ENCODE data around the gene IMPDH1. TPM values are rescaled to one million over a fixed set of nuclear protein-coding genes. Genes with fewer than 3 reads are reported as not detected.

IMPDH1 gene
- total RNA-seq, 1 experiment from 2014 or later: 114 TPM

DNA sequence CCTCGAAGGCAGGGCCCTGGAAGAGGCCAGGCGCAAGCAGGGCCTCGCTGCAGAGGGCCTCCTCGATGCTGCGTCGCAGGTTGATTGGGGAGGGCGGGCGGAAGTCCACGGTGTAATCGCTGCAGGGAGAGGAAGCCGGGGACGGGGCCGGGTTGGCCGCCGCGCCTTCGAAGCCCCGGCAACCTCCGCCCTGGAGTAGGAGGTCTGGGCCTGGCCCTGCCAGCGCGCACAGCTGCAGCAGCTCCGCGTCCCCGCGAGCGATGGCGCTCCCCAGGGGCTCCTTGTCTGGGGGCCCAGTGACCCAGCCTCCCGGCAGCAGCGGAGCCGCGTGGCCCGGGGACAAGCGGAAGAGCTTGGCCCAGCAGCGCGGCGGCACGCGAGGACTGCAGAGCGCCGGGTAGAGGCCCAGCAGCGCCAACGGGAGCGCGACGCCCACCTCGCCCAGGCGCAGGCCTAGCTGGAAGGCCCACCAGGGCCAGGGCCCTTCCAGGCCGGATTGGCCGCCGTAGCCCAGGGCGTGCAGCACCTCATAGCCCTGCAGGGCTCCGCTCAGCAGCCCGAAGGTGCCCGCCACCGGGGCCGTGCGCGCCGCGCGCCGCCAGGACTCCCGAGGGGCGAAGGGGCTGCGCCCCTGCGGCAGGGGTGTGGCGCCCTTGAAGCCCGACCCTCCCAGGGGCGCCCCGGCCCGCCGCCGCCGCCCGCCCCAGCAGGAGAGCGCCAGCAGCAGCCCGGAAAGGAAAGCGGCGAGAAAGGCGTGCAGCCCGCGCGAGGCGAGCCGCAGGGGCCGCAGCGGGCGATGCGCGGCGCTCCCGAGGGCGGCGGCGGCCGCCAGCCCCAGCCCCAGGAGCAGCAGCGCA, 58.3 kb downstream of the IMPDH1 start:
- Histone ChIP-seq H3K27ac (ENCODE audit: low read length) (no peak overlapping the region), H3K27me3 (ENCODE audit: control insufficient read depth, insufficient read depth, low read length) (no peaks in the 10 kb centered on the region), H3K36me3 (ENCODE audit: control insufficient read depth, insufficient read depth, low read length) (no peaks in the 10 kb centered on the region), H3K4me3 (ENCODE audit: low read depth in 2 of 2, low read length in 2 of 2) (no peak overlapping the region), H3K4me1 (ENCODE audit: control insufficient read depth, insufficient read depth, low read length) (no peaks in the 10 kb centered on the region), H3K9me3 (ENCODE audit: control insufficient read depth, insufficient read depth, low read depth, low read length) (no peaks in the 10 kb centered on the region)
- ATAC-seq (no peak), DNase-seq (ENCODE audit: low read depth, low spot score) (no peak)
- BruUV-seq (replicated peaks): no TSS peak
- in situ Hi-C loops (cut with HindIII; ENCODE audit: low pct_unique_long_range_greater_than_20kb, low sequenced_read_pairs) (no loop called here), intact Hi-C loops (cut with micrococcal nuclease; ENCODE audit: unreplicated experiment) (no loop called here)
- POLR2A ChIA-PET: no interaction called here
- CTCF ChIA-PET: no interaction called here
- TF ChIP-seq SIN3A (IDR thresholded peaks at IDR 0.05; ENCODE audit: borderline replicate concordance, insufficient read depth, low read depth, low read length) (no peak), TCF7L2 (IDR thresholded peaks at IDR 0.05; ENCODE audit: low read depth, low read length) (no peak), POLR2AphosphoS5 (IDR thresholded peaks at IDR 0.05; ENCODE audit: low read depth, low read length) (no peak)
- TF ChIP-seq, protein P1, sequence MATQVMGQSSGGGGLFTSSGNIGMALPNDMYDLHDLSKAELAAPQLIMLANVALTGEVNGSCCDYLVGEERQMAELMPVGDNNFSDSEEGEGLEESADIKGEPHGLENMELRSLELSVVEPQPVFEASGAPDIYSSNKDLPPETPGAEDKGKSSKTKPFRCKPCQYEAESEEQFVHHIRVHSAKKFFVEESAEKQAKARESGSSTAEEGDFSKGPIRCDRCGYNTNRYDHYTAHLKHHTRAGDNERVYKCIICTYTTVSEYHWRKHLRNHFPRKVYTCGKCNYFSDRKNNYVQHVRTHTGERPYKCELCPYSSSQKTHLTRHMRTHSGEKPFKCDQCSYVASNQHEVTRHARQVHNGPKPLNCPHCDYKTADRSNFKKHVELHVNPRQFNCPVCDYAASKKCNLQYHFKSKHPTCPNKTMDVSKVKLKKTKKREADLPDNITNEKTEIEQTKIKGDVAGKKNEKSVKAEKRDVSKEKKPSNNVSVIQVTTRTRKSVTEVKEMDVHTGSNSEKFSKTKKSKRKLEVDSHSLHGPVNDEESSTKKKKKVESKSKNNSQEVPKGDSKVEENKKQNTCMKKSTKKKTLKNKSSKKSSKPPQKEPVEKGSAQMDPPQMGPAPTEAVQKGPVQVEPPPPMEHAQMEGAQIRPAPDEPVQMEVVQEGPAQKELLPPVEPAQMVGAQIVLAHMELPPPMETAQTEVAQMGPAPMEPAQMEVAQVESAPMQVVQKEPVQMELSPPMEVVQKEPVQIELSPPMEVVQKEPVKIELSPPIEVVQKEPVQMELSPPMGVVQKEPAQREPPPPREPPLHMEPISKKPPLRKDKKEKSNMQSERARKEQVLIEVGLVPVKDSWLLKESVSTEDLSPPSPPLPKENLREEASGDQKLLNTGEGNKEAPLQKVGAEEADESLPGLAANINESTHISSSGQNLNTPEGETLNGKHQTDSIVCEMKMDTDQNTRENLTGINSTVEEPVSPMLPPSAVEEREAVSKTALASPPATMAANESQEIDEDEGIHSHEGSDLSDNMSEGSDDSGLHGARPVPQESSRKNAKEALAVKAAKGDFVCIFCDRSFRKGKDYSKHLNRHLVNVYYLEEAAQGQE (IDR thresholded peaks at IDR 0.05; ENCODE audit: insufficient read depth in 1 of 2, low read depth in 2 of 2, low read length in 1 of 2): no peak
- TF ChIP-seq, protein P2, sequence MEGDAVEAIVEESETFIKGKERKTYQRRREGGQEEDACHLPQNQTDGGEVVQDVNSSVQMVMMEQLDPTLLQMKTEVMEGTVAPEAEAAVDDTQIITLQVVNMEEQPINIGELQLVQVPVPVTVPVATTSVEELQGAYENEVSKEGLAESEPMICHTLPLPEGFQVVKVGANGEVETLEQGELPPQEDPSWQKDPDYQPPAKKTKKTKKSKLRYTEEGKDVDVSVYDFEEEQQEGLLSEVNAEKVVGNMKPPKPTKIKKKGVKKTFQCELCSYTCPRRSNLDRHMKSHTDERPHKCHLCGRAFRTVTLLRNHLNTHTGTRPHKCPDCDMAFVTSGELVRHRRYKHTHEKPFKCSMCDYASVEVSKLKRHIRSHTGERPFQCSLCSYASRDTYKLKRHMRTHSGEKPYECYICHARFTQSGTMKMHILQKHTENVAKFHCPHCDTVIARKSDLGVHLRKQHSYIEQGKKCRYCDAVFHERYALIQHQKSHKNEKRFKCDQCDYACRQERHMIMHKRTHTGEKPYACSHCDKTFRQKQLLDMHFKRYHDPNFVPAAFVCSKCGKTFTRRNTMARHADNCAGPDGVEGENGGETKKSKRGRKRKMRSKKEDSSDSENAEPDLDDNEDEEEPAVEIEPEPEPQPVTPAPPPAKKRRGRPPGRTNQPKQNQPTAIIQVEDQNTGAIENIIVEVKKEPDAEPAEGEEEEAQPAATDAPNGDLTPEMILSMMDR (IDR thresholded peaks at IDR 0.05): no peak

DNA sequence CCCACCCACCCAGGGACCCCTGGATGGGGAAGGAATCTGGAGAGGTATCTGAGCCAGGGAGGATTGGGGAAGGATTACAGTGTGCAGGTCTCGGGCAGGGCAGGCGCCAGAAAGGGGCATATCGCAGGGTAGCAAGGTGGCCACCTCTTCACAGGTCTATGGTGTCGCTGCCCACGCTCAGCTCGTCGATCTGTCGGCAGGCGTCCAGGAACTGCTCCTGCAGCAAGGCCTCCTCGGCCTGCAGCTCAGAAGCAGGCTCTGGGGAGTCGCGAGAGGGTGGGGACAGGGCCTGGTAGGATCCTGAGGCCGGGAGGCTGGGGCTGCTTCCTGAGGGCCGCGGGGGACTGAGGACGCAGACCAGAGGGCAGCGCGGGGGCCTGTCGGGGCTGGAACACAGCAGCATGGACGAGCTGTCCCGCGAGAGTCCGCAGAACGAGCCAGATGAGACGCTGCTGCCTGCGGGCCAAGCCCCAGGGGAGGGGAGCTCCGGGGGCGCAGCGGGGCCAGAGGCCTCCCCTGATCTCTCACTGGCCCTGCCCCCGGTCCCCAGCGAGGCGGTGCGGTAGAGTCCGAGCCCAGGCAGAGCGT, 59.0 kb downstream of the IMPDH1 start:
- CTCF ChIA-PET: no interaction called here
- in situ Hi-C loops (cut with HindIII; ENCODE audit: low pct_unique_long_range_greater_than_20kb, low sequenced_read_pairs) (no loop called here), intact Hi-C loops (cut with micrococcal nuclease; ENCODE audit: unreplicated experiment) (no loop called here)
- TF ChIP-seq POLR2AphosphoS5 (IDR thresholded peaks at IDR 0.05; ENCODE audit: low read depth, low read length) (no peak), SIN3A (IDR thresholded peaks at IDR 0.05; ENCODE audit: borderline replicate concordance, insufficient read depth, low read depth, low read length) (no peak), TCF7L2 (IDR thresholded peaks at IDR 0.05; ENCODE audit: low read depth, low read length) (no peak)
- TF ChIP-seq, protein P2 (IDR thresholded peaks at IDR 0.05): no peak
- TF ChIP-seq, protein P1 (IDR thresholded peaks at IDR 0.05; ENCODE audit: insufficient read depth in 1 of 2, low read depth in 2 of 2, low read length in 1 of 2): no peak
- POLR2A ChIA-PET: no interaction called here
- Histone ChIP-seq H3K4me3 (ENCODE audit: low read depth in 2 of 2, low read length in 2 of 2) (no peak overlapping the region), H3K27me3 (ENCODE audit: control insufficient read depth, insufficient read depth, low read length) (no peaks in the 10 kb centered on the region), H3K36me3 (ENCODE audit: control insufficient read depth, insufficient read depth, low read length) (no peaks in the 10 kb centered on the region), H3K27ac (ENCODE audit: low read length) (no peak overlapping the region), H3K9me3 (ENCODE audit: control insufficient read depth, insufficient read depth, low read depth, low read length) (no peaks in the 10 kb centered on the region), H3K4me1 (ENCODE audit: control insufficient read depth, insufficient read depth, low read length) (no peaks in the 10 kb centered on the region)
- no TSS peak for BruUV-seq (replicated peaks)
- DNase-seq (ENCODE audit: low read depth, low spot score) (no peak), ATAC-seq (no peak)

Measured in Panc1 (cell line).